ENCODE measurements around the gene UBE2O.

The UBE2O gene

GRCh38 chr17:76438906-76439305, 14.0 kb downstream of the UBE2O start:
- Histone ChIP-seq H3K27me3 (replicated peaks; ENCODE audit: insufficient read depth, low read length) (no peaks in the 10 kb centered on the region), H3F3A (ENCODE audit: insufficient read depth, low read length) (no peaks in the 10 kb centered on the region), H3K4me3 (ENCODE audit: low read length) (no peak overlapping the region), H3K9me2 (replicated peaks; ENCODE audit: insufficient read depth, low read length) (no peaks in the 10 kb centered on the region), H4K20me1 (ENCODE audit: insufficient read depth, low read length) (peaks cover 11% of the 10 kb centered on the region), H3K9me3 (replicated peaks; ENCODE audit: insufficient read depth, low read length) (no peaks in the 10 kb centered on the region), H3K36me3 (replicated peaks; ENCODE audit: insufficient read depth, low read length) (no peaks in the 10 kb centered on the region), H2AFZ (ENCODE audit: low read length) (no peak overlapping the region), H3K4me1 (ENCODE audit: low read length) (no peaks in the 10 kb centered on the region; the same call in 1 of the 2 replicates), H3K79me2 (ENCODE audit: low read length) (peaks cover 95% of the 10 kb centered on the region), H3K27ac (ENCODE audit: low read length) (no peak overlapping the region), H3K9ac (ENCODE audit: low read length) (no peak overlapping the region), H3K4me2 (ENCODE audit: low read depth, low read length) (no peak overlapping the region)
- DNase-seq, result no peak
- TF ChIP-seq EZH2phosphoT487 (IDR thresholded peaks at IDR 0.05; ENCODE audit: low read length) (no peak), EZH2 (optimal IDR thresholded peaks at IDR 0.05; ENCODE audit: low read depth, low read length) (no peak)
- TF ChIP-seq, protein P1, sequence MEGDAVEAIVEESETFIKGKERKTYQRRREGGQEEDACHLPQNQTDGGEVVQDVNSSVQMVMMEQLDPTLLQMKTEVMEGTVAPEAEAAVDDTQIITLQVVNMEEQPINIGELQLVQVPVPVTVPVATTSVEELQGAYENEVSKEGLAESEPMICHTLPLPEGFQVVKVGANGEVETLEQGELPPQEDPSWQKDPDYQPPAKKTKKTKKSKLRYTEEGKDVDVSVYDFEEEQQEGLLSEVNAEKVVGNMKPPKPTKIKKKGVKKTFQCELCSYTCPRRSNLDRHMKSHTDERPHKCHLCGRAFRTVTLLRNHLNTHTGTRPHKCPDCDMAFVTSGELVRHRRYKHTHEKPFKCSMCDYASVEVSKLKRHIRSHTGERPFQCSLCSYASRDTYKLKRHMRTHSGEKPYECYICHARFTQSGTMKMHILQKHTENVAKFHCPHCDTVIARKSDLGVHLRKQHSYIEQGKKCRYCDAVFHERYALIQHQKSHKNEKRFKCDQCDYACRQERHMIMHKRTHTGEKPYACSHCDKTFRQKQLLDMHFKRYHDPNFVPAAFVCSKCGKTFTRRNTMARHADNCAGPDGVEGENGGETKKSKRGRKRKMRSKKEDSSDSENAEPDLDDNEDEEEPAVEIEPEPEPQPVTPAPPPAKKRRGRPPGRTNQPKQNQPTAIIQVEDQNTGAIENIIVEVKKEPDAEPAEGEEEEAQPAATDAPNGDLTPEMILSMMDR (IDR thresholded peaks at IDR 0.05; ENCODE audit: low read length), result no peak

DNA sequence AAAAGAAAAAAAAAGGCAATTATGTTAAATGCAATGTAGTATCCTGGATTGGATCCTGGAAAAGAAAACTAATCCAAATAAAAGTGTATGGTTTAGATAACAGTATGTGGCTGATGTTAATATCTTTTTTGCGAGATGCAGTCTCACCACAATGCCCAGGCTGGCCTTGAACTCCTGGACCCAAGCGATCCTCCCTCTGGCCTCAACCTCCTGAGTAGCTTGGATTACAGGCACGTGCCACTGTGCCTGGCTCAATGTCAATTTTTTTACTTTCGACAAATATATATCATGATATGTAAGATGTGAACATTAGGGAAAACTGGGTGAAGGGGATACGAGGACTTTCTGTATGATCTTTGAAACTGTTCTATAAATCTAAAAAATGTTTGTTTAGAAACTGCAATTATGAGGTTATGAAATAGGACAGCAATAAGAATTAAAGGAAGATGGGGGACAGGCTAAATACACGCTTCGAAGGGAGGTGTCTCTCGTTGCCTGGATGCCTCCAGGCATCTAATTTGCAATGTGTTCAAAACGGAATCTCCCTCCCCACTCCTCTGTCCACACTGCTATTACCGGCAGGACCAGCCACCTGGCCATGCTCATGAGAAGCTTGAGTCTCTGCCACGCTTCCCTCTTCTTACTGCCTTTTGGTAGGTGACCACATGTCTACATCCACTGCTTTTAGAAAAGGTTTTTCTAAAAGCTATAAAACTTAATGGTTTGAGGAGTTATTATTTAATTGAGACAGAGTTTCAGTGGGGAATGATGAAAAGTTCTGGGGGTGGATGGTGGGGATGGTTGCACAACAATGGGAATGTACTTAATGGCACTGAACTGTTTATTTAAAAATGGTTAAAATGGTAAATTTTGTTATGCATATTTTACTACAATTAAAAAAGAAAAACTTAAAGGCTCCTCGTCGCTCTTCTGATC, 15.2 kb downstream of the UBE2O start:
- no peaks in the 10 kb centered on the region for H3K36me3 ChIP-seq (replicated peaks; ENCODE audit: insufficient read depth, low read length)
- peaks cover 11% of the 10 kb centered on the region for H4K20me1 ChIP-seq (ENCODE audit: insufficient read depth, low read length)
- H2AFZ ChIP-seq (ENCODE audit: low read length), result no peak overlapping the region
- H3K4me1 ChIP-seq (ENCODE audit: low read length), result no peaks in the 10 kb centered on the region; the same call in 1 of the 2 replicates
- no peak overlapping the region for H3K27ac ChIP-seq (ENCODE audit: low read length)
- no peak overlapping the region for H3K9ac ChIP-seq (ENCODE audit: low read length)
- H3K9me2 ChIP-seq (replicated peaks; ENCODE audit: insufficient read depth, low read length), result no peaks in the 10 kb centered on the region
- no peak for TF ChIP-seq EZH2phosphoT487 (IDR thresholded peaks at IDR 0.05; ENCODE audit: low read length)
- TF ChIP-seq, protein P1 (IDR thresholded peaks at IDR 0.05; ENCODE audit: low read length), result no peak
- H3K4me2 ChIP-seq (ENCODE audit: low read depth, low read length), result no peak overlapping the region
- H3K4me3 ChIP-seq (ENCODE audit: low read length), result no peak overlapping the region
- DNase-seq, result no peak
- no peaks in the 10 kb centered on the region for H3K27me3 ChIP-seq (replicated peaks; ENCODE audit: insufficient read depth, low read length)
- H3K79me2 ChIP-seq (ENCODE audit: low read length), result peaks cover 95% of the 10 kb centered on the region
- H3K9me3 ChIP-seq (replicated peaks; ENCODE audit: insufficient read depth, low read length), result no peaks in the 10 kb centered on the region
- H3F3A ChIP-seq (ENCODE audit: insufficient read depth, low read length), result no peaks in the 10 kb centered on the region

- Histone ChIP-seq H3K4me3 (ENCODE audit: low read length) (no peak overlapping the region), H3K79me2 (ENCODE audit: low read length) (peaks cover 92% of the 10 kb centered on the region), H3K4me2 (ENCODE audit: low read depth, low read length) (no peak overlapping the region), H3K4me1 (ENCODE audit: low read length) (no peaks in the 10 kb centered on the region), H3K27me3 (replicated peaks; ENCODE audit: insufficient read depth, low read length) (no peaks in the 10 kb centered on the region), H2AFZ (ENCODE audit: low read length) (no peak overlapping the region), H3K9ac (ENCODE audit: low read length) (no peak overlapping the region), H3K36me3 (replicated peaks; ENCODE audit: insufficient read depth, low read length) (no peaks in the 10 kb centered on the region), H4K20me1 (ENCODE audit: insufficient read depth, low read length) (peaks cover 8% of the 10 kb centered on the region), H3K27ac (ENCODE audit: low read length) (no peak overlapping the region), H3K9me2 (replicated peaks; ENCODE audit: insufficient read depth, low read length) (no peaks in the 10 kb centered on the region), H3F3A (ENCODE audit: insufficient read depth, low read length) (no peaks in the 10 kb centered on the region), H3K9me3 (replicated peaks; ENCODE audit: insufficient read depth, low read length) (no peaks in the 10 kb centered on the region)
- TF ChIP-seq, protein P1 (IDR thresholded peaks at IDR 0.05; ENCODE audit: low read length), result no peak
- TF ChIP-seq EZH2phosphoT487 (IDR thresholded peaks at IDR 0.05; ENCODE audit: low read length) (no peak), EZH2 (optimal IDR thresholded peaks at IDR 0.05; ENCODE audit: low read depth, low read length) (no peak)
- no peak for DNase-seq
Observed at GRCh38 chr17:76435751-76436150, 17.2 kb downstream of the UBE2O start.

Measured in MM.1S (cell line).